ENCODE measurements around the gene TSC22D1.

The TSC22D1 gene

DNA sequence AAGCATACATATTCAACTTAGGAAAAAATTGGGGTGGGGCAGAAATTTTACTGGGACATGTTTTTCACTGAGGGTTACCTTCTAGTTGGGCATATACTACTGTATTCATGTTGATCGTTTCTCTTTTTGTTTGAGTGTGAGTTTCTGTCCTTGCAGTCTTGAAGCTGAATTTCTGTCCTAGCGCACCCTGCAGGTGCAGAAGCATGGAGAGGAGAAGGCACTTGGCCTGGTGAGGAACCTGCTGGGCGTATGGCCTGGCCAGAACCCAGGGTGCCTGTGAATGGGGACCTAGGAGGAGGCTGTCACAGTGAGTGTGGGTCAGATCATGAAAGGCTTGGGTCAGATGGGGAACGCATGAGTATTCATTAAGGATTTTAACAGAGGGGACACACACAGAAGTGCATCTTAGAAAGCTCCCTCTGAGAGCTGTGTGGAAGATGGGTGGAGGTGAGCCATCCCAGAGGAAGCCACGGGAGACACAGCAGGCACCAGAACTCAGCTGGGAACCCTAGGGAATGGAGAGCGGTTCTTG lies 165.7 kb downstream of the TSC22D1 start:
- H3K4me2 ChIP-seq (ENCODE audit: low read depth, low read length), result no peak overlapping the region

DNA sequence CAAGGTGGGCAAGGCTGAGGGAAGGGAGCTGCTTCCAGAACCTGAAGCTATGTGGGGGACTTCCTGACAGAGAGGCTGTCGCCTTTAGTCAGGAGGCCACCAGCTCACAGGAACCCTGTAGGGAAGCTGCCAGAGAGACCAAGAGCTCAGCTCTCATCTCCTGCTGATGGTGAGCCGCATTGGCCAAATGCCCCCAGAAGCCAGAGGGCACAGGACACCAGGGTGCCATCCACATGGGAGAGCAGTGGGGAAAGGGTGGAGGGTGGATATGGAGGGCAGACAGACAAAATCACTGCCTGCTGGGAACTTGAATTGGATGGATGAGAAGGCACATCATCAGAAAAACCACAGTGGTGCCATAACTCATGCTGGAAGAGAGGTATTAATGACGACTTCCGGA lies 166.5 kb downstream of the TSC22D1 start:
- H3K4me2 ChIP-seq (ENCODE audit: low read depth, low read length), result no peak overlapping the region
- H2AFZ ChIP-seq (ENCODE audit: low read length), result no peak overlapping the region
- no peak overlapping the region for H3K27ac ChIP-seq (ENCODE audit: low read length)

More for the DNA sequence above, 165.7 kb downstream of the TSC22D1 start:
- DNase-seq, result no peak
- Histone ChIP-seq H2AFZ (ENCODE audit: low read length) (no peak overlapping the region), H3K27ac (ENCODE audit: low read length) (no peak overlapping the region), H3K9ac (ENCODE audit: low read length) (no peak overlapping the region), H4K20me1 (ENCODE audit: insufficient read depth, low read length) (no peaks in the 10 kb centered on the region), H3K9me2 (replicated peaks; ENCODE audit: insufficient read depth, low read length) (no peaks in the 10 kb centered on the region), H3K4me1 (ENCODE audit: low read length) (no peaks in the 10 kb centered on the region), H3K9me3 (replicated peaks; ENCODE audit: insufficient read depth, low read length) (no peaks in the 10 kb centered on the region), H3F3A (ENCODE audit: insufficient read depth, low read length) (no peaks in the 10 kb centered on the region), H3K79me2 (ENCODE audit: low read length) (no peaks in the 10 kb centered on the region), H3K36me3 (replicated peaks; ENCODE audit: insufficient read depth, low read length) (no peaks in the 10 kb centered on the region), H3K27me3 (replicated peaks; ENCODE audit: insufficient read depth, low read length) (no peaks in the 10 kb centered on the region), H3K4me3 (ENCODE audit: low read length) (no peak overlapping the region)
- TF ChIP-seq CTCF (IDR thresholded peaks at IDR 0.05; ENCODE audit: low read length) (no peak), EZH2 (optimal IDR thresholded peaks at IDR 0.05; ENCODE audit: low read depth, low read length) (no peak), EZH2phosphoT487 (IDR thresholded peaks at IDR 0.05; ENCODE audit: low read length) (no peak)

DNA sequence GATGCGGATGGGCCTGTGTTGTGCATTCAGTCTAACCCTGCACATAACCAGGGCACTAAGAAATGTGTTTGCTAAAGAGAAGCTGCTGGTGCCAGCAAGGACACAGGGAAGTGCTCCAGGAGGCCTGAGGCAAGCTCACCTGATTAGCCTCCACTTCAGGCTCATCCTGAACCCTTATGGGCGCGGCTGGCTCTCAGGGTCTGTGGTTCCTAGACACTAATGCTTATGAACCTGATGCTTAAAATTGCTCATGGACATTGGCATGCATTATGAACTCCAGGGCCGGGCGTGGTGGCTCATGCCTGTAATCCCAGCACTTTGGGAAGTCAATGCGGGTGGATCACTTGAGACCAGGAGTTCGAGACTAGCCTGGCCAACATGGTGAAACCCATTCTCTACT lies 168.2 kb downstream of the TSC22D1 start:
- H3K9ac ChIP-seq (ENCODE audit: low read length), result no peak overlapping the region
- H3K4me2 ChIP-seq (ENCODE audit: low read depth, low read length), result no peak overlapping the region
- no peaks in the 10 kb centered on the region for H4K20me1 ChIP-seq (ENCODE audit: insufficient read depth, low read length)
- no peaks in the 10 kb centered on the region for H3K9me2 ChIP-seq (replicated peaks; ENCODE audit: insufficient read depth, low read length)
- H3F3A ChIP-seq (ENCODE audit: insufficient read depth, low read length), result no peaks in the 10 kb centered on the region
- no peaks in the 10 kb centered on the region for H3K36me3 ChIP-seq (replicated peaks; ENCODE audit: insufficient read depth, low read length)
- no peak overlapping the region for H2AFZ ChIP-seq (ENCODE audit: low read length)
- H3K4me3 ChIP-seq (ENCODE audit: low read length), result no peak overlapping the region
- H3K4me1 ChIP-seq (ENCODE audit: low read length), result no peaks in the 10 kb centered on the region
- TF ChIP-seq CTCF (IDR thresholded peaks at IDR 0.05; ENCODE audit: low read length) (no peak), EZH2 (optimal IDR thresholded peaks at IDR 0.05; ENCODE audit: low read depth, low read length) (no peak), EZH2phosphoT487 (IDR thresholded peaks at IDR 0.05; ENCODE audit: low read length) (no peak)
- DNase-seq, result no peak
- H3K9me3 ChIP-seq (replicated peaks; ENCODE audit: insufficient read depth, low read length), result no peaks in the 10 kb centered on the region
- H3K27ac ChIP-seq (ENCODE audit: low read length), result no peak overlapping the region
- H3K27me3 ChIP-seq (replicated peaks; ENCODE audit: insufficient read depth, low read length), result no peaks in the 10 kb centered on the region
- H3K79me2 ChIP-seq (ENCODE audit: low read length), result no peaks in the 10 kb centered on the region

More for the DNA sequence above, 166.5 kb downstream of the TSC22D1 start:
- H3K9me3 ChIP-seq (replicated peaks; ENCODE audit: insufficient read depth, low read length), result no peaks in the 10 kb centered on the region
- H3K4me1 ChIP-seq (ENCODE audit: low read length), result no peaks in the 10 kb centered on the region
- no peaks in the 10 kb centered on the region for H3K36me3 ChIP-seq (replicated peaks; ENCODE audit: insufficient read depth, low read length)
- H3K79me2 ChIP-seq (ENCODE audit: low read length), result no peaks in the 10 kb centered on the region
- no peaks in the 10 kb centered on the region for H4K20me1 ChIP-seq (ENCODE audit: insufficient read depth, low read length)
- H3K9me2 ChIP-seq (replicated peaks; ENCODE audit: insufficient read depth, low read length), result no peaks in the 10 kb centered on the region
- TF ChIP-seq EZH2 (optimal IDR thresholded peaks at IDR 0.05; ENCODE audit: low read depth, low read length) (no peak), EZH2phosphoT487 (IDR thresholded peaks at IDR 0.05; ENCODE audit: low read length) (no peak), CTCF (IDR thresholded peaks at IDR 0.05; ENCODE audit: low read length) (no peak)
- H3K27me3 ChIP-seq (replicated peaks; ENCODE audit: insufficient read depth, low read length), result no peaks in the 10 kb centered on the region
- no peak for DNase-seq
- H3F3A ChIP-seq (ENCODE audit: insufficient read depth, low read length), result no peaks in the 10 kb centered on the region
- no peak overlapping the region for H3K9ac ChIP-seq (ENCODE audit: low read length)
- H3K4me3 ChIP-seq (ENCODE audit: low read length), result no peak overlapping the region

Data from MM.1S (cell line).